NCI-H524 treated with DMSO at 0.1 percent for 48 hours (cell line): Measurements from ENCODE around the gene CBLL2.
"Not testable (repeated sequence)": the region's sequence is repeated elsewhere in the genome, so short reads cannot be mapped to it uniquely, and the experiment has no call there.

Experiments used
- DNase-seq: peaks from one replicate; lab custom pipeline; 2025; lab: John Stamatoyannopoulos, UW

The CBLL2 gene

DNA sequence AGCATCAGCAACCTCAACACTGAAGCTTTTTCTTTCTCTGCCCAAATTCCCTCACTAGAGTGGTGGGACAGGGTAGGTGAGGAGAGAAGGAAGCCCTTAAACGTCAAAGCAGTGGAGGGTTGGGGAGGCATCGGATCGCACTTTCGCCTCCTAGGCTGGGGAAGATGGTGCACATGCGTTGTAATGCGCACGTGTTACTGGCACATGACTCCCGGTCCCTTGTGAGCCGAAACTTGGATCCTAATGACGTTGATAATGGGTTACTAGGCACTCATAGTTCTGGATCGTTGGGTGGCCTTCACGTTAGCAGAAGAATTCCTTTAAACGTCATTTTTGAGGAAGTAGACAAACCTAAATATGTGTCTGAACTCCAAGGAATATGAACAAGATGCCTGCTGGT, at the start of gene CBLL2:
Gene CBLL2 (plus strand): TSS at position 301 of the 400 bp plus-strand sequence. CDS start 79 bp downstream, at position 380.
- DNase-seq: no peak

DNA sequence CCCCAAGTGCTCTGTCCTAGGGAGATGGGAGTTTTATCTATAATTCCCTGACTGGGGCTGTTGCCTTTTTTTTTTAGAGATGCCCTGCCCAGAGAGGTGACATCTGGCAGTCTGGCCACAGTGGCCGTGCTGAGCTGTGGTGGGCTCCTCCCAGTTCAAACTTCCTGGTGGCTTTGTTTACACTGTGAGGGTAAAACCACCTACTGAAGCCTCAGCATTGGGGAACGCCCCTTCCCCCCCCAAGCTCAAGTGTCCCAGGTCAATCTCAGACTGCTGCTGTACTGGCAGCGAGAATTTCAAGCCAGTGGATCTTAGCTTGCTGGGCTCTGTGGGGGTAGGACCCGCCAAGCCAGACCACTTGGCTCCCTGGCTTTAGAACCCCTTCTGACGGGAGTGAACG, 38.3 kb upstream of the CBLL2 start:
- DNase-seq: no peak

- DNase-seq: no peak
These were observed 35.2 kb upstream of the CBLL2 start for GRCh38 chrX:22237479-22237878.

- no peak for DNase-seq
These were observed 26.1 kb upstream of the CBLL2 start for GRCh38 chrX:22246620-22247019.

DNA sequence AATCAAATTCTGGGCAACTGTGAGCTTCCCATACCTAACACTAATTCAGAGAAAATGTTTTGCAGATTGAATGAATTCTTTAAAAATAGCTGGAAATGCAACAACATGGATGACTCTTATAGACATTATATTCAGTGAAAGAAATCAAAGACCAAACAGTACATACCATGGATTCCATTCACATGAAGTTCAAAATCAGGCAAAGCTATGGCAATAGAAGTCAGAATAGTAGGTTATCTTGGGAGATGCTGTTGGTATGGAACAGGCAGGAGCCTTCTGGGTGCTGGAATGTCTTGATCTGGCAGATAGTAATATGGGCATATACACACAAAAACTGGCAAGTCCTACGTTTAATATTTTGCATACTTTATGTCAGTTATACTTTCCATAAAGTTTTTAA, 25.5 kb upstream of the CBLL2 start:
- DNase-seq: no peak

- DNase-seq: no peak
These were observed 24.3 kb upstream of the CBLL2 start for GRCh38 chrX:22248401-22248800.

- DNase-seq: no peak
These were observed 23.3 kb upstream of the CBLL2 start for GRCh38 chrX:22249371-22249770.

- peak; percentile 65 for DNase-seq
These were observed 4.0 kb upstream of the CBLL2 start for GRCh38 chrX:22268706-22269105.

DNA sequence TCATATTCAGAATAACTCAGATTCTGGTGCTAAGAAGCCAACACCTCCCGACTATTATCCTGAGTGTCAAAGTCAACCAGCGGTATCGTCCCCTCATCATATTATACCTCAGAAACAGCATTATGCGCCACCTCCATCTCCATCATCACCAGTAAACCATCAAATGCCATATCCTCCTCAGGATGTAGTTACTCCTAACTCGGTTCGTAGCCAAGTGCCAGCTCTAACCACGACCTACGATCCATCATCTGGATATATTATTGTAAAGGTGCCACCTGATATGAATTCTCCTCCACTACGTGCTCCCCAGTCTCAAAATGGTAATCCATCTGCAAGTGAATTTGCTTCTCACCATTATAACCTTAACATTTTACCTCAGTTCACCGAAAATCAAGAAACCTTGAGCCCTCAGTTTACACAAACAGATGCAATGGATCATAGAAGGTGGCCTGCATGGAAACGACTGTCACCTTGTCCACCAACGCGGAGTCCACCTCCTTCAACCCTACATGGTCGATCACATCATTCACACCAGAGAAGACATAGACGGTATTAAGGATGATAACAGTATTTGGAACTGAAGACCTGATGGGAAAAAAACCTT, 1.1 kb downstream of the CBLL2 start:
- no peak for DNase-seq

DNA sequence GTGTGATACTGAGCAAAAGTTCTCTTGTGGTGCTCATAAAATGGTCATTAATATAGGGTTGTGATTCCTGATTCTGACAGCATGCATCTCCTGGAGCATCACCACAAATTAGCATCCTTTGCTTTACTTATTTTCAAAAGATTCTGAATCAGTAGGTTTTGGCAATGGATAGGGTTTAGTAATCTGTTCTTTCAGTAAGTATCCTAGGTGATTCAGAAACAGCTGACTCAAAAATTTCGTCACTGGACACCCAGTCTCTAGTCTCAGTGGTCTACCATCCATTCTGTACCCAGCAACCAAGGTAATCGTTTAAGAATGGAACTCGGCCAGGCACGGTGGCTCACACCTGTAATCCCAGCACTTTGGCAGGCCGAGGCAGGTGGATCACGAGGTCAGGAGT, 4.1 kb downstream of the CBLL2 start:
- no peak for DNase-seq

- no peak for DNase-seq
These were observed 5.7 kb downstream of the CBLL2 start for GRCh38 chrX:22278375-22278774.

GRCh38 chrX:22289209-22289608, 16.5 kb downstream of the CBLL2 start:
- DNase-seq: not testable (repeated sequence)

DNA sequence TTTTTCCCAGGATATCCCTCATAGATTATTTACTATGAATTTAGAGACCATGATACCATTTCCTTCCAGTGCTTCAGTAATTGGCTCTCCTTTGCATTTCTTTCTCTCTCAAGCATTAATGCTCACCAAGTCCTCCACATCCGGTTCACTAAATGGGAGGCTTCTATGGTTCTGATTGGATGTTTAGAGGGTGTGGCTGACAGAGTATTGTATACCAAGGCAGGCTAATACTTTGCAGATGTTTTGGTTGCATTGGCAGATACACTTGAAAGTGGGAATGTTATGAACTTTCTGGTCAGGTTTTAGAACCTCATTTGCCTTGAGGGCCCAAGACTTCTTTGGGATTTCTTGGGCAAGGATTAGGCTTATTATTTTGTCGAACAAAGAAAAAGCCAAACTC, 24.2 kb downstream of the CBLL2 start:
- DNase-seq: no peak

- no peak for DNase-seq
These were observed 27.4 kb downstream of the CBLL2 start for GRCh38 chrX:22300130-22300529.

DNA sequence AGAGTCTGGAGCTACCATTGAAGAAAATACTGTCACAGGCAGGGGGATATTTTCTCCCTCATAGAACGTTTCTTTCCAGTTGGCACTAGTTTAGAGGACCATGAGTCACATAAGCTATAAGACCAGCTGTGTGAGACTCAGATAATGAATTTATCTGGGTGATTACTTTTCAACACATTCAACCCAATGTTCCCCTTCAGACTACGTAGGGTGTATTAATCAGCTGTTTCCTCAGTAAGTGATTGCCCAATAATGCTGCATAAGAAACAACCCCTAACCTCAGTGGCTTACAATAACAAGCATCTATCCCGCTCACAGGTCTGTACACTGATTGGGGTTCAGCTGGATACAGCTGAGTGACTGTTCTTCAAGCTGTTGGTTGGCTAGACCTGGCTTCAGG, 38.1 kb downstream of the CBLL2 start:
- DNase-seq: no peak

DNA sequence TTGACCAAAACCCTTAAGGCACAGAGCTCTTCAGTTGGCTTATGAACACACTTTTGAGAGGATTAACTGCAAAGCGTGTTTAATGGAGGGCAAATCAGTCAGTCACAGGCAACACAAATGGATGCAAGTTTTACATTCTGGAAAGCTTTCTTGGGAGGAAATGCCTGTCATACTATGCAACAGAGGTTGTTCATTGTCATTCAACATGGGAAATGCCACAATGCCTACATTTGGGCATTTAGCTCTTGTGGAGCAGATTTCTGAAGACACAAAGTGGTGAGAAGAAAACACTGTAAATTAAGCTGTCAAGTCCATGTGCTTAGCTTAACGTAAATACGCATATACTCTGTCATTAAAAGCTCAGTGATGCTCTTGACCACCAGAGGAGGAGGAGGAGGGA, 41.1 kb downstream of the CBLL2 start:
- peak; percentile 74 for DNase-seq

DNA sequence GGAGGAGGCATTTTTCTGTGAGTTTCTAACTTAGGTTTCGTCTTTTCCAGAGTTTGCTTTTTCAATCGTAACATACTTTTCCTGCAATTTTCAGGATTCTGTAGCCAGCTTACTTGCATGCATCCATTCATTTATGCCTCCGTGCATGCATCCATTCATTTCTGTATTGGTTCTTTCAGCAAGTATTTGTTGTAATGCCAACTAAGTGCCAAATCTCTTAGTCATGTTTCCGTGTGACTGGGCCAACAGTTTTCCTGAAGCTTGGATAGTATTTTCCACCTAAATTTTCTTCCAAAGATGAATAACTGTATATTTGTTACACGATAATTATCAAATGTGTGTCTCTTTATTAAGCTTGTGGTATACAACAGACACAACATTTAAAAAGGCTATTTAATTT, 41.5 kb downstream of the CBLL2 start:
- DNase-seq: no peak

GRCh38 chrX:22314692-22315091, 42.0 kb downstream of the CBLL2 start:
- DNase-seq: no peak

GRCh38 chrX:22315151-22315550, 42.4 kb downstream of the CBLL2 start:
- no peak for DNase-seq

DNA sequence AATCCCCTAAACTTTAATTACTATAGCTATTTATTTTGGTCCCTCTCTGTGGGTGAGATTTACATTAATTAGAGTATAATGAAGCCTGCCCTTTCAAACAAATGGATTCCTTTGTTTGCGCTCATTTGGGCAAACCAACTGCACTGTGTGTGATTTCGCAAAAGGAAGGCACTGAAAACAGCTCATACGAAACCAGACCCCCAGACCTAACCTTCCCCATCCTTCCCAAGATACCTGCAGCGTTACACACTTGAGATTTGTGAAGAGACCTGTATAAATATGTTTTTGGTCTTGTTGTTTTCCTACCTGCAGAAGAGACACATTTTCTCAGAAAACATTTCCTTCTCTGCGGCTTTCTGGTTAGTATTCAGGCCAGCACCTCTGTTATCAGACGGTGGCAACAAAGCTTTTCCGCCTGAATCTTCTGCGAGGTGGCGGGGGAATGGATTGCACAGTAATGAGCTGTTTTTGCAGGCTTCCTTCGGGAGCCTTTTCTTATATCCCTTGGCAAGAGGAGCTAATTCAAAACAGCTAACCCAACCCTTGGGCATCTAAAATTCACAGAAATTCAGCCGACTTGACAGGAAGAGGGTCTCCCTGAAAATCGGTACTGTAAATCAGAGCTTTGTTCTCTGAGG, 47.6 kb downstream of the CBLL2 start:
- no peak for DNase-seq

DNA sequence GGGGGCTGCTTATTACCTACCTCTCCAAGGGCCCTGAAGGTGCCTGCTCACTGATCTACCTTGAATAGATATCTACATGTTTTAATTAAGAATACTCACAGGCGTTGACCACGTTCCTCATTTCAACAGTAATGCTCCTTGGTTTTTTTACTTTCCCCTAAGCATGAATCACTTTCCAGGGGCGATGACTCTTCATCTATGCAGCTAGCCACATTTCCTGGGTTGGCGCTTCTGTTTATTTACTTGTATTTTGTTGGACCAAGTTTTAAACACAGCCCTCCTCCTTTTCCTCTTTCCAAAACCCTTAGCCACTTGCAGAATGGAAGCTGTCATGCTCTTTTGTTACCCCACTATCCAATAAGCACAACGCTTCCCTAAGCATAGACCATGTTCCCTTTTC, 50.8 kb downstream of the CBLL2 start:
- DNase-seq: no peak
